ENCODE measurements around the gene RPL14. TPM values are rescaled to one million over a fixed set of nuclear protein-coding genes. Genes with fewer than 3 reads are reported as not detected.

The RPL14 gene
- total and polyA plus RNA-seq, 4 donors = 82.6 to 383 (median 185) TPM

GRCh38 chr3:40407611-40408010 lies 49.5 kb upstream of the RPL14 start:
- Histone ChIP-seq H3K4me3 (ENCODE audit: low read depth in 1 of 3, low read length in 3 of 3) (no peak overlapping the region), H3K27ac (ENCODE audit: low read depth in 1 of 2, low read length in 2 of 2) (no peak overlapping the region), H3K9ac (ENCODE audit: low read depth in 1 of 2, low read length in 2 of 2) (no peak overlapping the region), H3K27me3 (ENCODE audit: control insufficient read depth in 4 of 4, insufficient read depth in 4 of 4, low read length in 3 of 4) (no peaks in the 10 kb centered on the region), H3K36me3 (ENCODE audit: control insufficient read depth in 4 of 4, insufficient read depth in 3 of 4, low read depth in 1 of 4, low read length in 3 of 4) (no peaks in the 10 kb centered on the region), H3K9me3 (ENCODE audit: control insufficient read depth in 4 of 4, low read length in 3 of 4) (no peaks in the 10 kb centered on the region), H3K4me1 (ENCODE audit: control insufficient read depth in 4 of 4, insufficient read depth in 4 of 4, low read length in 3 of 4) (no peaks in the 10 kb centered on the region)
- TF ChIP-seq ATF3 (IDR thresholded peaks at IDR 0.05) (no peak), CTCF (IDR thresholded peaks at IDR 0.05; ENCODE audit: low read depth, low read length, missing input control) (no peak), ZBTB33 (IDR thresholded peaks at IDR 0.05) (no peak), HNF4G (IDR thresholded peaks at IDR 0.05) (no peak), REST (IDR thresholded peaks at IDR 0.05) (no peak), FOXA1 (IDR thresholded peaks at IDR 0.05) (no peak), HNF4A (conservative IDR thresholded peaks at IDR 0.05) (no peak)
- TF ChIP-seq, protein P1, sequence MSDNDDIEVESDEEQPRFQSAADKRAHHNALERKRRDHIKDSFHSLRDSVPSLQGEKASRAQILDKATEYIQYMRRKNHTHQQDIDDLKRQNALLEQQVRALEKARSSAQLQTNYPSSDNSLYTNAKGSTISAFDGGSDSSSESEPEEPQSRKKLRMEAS (IDR thresholded peaks at IDR 0.05) = no peak
- 86% methylated on average over 3 of the region's 3 CpGs for WGBS
- no peak for DNase-seq (ENCODE audit: low spot score)

DNA sequence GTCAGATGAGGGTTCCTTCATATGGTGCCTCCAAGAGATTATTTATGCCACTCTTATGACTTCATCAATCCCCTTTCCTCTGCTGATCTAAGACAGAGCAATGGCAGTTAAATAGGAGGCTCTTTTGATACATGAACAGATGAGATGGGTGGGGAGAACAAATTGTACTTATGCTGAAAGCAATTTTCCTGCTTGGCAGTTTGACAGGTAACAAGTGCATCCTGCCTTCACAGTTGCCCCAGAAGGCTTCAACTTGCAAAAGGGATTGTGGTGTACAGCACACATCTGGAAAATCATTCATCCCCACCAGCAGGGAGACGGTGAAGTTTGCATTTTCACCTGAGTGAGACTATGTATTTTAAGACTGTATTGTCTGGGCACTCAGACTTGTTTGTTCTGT lies 42.9 kb upstream of the RPL14 start:
- no peaks in the 10 kb centered on the region for H3K4me1 ChIP-seq (ENCODE audit: control insufficient read depth in 4 of 4, insufficient read depth in 4 of 4, low read length in 3 of 4)
- TF ChIP-seq CTCF (IDR thresholded peaks at IDR 0.05; ENCODE audit: low read depth, low read length, missing input control) = no peak
- TF ChIP-seq GABPA (IDR thresholded peaks at IDR 0.05 in 1 of 2, conservative IDR thresholded peaks at IDR 0.05 in 1 of 2) = no peak
- no peak for TF ChIP-seq ZBTB33 (IDR thresholded peaks at IDR 0.05)
- TF ChIP-seq EGR1 (IDR thresholded peaks at IDR 0.05; ENCODE audit: low read depth in 2 of 2) = no peak
- TF ChIP-seq, protein P1 (IDR thresholded peaks at IDR 0.05) = no peak
- no peak for TF ChIP-seq SP1 (IDR thresholded peaks at IDR 0.05)
- no peak for TF ChIP-seq RAD21 (IDR thresholded peaks at IDR 0.05)
- H3K9me3 ChIP-seq (ENCODE audit: control insufficient read depth in 4 of 4, low read length in 3 of 4) = no peaks in the 10 kb centered on the region
- H3K27me3 ChIP-seq (ENCODE audit: control insufficient read depth in 4 of 4, insufficient read depth in 4 of 4, low read length in 3 of 4) = no peaks in the 10 kb centered on the region
- no peak for DNase-seq (ENCODE audit: low spot score)
- H3K27ac ChIP-seq (ENCODE audit: low read depth in 1 of 2, low read length in 2 of 2) = no peak overlapping the region
- no peak overlapping the region for H3K9ac ChIP-seq (ENCODE audit: low read depth in 1 of 2, low read length in 2 of 2)
- no peak overlapping the region for H3K4me3 ChIP-seq (ENCODE audit: low read depth in 1 of 3, low read length in 3 of 3)
- WGBS = 81% methylated on average over 1 of the region's 1 CpG
- no peaks in the 10 kb centered on the region for H3K36me3 ChIP-seq (ENCODE audit: control insufficient read depth in 4 of 4, insufficient read depth in 3 of 4, low read depth in 1 of 4, low read length in 3 of 4)
